Left renal cortex interstitium (tissue), 4 donors: Measurements from ENCODE around the gene ELK4. TPM values are rescaled to one million over a fixed set of nuclear protein-coding genes. Genes with fewer than 3 reads are reported as not detected.

ENCODE experiments used
- DNase-seq, 4 donors: peaks; one replicate each; pipeline ENCODE4 v3.0.0-alpha.2; 2013; ENCODE audit warnings: low read depth in 4 of 4, low spot score in 2 of 4, missing footprints in 1 of 4
- polyA plus RNA-seq, 4 donors: library from polyadenylated mRNA; unstranded; fragments of 120-200 nt; gene quantifications; one replicate each; pipeline ENCODE4 v1.2.1, GENCODE V29; 2013; ENCODE audit not compliant: insufficient read length in 4 of 4

ELK4 gene
- polyA plus RNA-seq, 4 donors: 13.7 to 26.0 (median 18.0) TPM

DNA sequence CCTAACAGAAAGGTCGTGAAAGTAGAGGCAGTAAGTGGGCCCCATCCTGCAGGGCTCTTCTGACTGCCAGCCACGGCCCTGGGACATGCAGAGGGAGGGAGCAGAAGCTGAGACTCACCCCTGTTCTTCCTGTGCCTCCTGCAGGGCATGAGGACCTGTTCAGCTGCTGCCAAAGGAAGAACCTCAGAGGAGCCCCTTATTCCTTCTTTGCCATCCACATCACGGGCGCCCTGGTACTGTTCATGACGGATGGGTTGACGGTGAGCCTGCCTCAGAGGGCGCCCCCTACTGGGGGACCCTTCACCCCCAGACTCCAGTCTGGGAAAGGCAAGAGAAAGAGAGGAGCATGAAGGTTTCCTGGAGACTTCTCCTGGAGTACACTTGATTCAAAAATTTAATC, 47.1 kb downstream of the ELK4 start:
- DNase-seq: no peak

DNA sequence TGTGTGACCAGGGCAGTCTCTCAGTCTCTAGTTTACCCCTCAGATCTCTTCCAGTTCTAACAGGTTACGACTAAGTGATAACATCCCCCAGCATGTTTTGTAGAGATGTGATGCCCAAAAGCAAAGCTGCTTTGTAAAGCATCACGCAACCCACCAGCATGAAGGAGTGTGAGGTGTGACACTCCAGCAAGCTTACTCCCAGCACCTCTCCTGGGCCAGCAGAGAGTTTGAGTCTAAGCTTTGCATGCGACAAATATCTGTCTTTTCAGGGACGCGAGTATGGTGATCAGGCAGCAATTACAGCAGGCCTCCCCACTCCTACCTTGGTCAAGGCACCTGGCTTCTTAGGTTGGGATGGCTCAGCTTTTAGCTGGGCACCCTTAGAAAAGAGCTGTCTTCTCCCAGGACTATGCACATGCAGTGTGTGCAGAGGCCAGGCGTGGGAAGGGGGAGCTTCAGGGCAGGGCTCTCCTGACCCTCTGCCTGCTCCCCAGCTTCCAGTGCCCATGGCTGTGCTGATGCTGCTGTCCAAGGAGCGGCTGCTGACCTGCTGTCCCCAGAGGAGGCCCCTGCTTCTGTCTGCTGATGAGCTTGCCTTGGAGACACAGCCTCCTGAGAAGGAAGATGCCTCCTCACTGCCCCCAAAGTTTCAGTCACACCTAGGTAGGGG, 48.2 kb downstream of the ELK4 start:
- no peak for DNase-seq

GRCh38 chr1:205582471-205583291, 49.1 kb downstream of the ELK4 start:
- no peak for DNase-seq

DNA sequence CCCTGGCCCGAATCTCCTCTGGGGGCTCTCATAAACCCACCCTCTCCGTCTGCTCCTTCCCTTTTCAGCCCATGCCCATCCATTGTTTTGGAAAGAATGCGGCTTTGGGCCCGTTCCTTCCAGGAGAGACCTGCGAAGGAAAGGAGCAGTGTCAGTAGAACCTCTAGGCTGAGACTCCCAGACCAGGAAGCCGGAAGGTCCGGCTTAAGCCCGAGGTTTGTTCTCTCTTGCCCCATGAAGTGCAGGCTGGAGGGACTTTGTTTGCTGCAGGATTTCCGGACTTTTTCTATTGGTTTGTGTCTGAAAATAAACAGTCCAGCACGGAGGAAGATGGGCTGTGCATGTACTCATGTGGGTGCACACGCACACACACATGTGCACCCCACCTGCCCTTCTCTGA, 49.8 kb downstream of the ELK4 start:
- no peak for DNase-seq

- no peak for DNase-seq
Observed at GRCh38 chr1:205581321-205581980, 50.4 kb downstream of the ELK4 start.

DNA sequence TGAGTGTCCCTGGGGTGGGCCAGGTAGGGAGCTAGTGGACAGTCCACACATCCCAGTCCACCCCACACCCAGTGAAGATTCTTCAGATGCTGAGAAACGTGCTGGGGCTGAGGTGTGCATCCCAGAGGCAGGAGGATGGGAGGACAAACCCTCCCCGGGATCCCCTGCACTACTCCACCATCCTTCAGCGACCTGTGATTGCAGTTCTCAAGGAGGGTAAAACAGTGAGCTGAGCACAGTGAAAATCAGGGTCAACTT, 51.0 kb downstream of the ELK4 start:
- DNase-seq: no peak

- no peak for DNase-seq
Observed at GRCh38 chr1:205580140-205580922, 51.5 kb downstream of the ELK4 start.

DNA sequence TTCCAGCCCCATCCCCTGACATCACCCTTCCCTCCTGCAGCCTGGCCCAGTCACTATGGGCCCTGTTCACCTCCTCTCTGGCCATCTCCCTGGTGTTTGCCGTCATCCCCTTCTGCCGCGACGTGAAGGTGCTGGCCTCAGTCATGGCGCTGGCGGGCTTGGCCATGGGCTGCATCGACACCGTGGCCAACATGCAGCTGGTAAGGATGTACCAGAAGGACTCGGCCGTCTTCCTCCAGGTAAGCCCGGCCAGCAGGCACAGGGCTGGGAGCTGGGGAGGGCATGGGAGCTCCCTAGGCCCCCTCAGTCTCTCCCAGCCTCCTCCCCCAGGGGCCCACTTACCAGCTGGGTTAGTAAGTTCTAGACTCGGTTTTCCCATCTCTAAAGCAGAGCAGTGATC, 52.1 kb downstream of the ELK4 start:
- DNase-seq: no peak

DNA sequence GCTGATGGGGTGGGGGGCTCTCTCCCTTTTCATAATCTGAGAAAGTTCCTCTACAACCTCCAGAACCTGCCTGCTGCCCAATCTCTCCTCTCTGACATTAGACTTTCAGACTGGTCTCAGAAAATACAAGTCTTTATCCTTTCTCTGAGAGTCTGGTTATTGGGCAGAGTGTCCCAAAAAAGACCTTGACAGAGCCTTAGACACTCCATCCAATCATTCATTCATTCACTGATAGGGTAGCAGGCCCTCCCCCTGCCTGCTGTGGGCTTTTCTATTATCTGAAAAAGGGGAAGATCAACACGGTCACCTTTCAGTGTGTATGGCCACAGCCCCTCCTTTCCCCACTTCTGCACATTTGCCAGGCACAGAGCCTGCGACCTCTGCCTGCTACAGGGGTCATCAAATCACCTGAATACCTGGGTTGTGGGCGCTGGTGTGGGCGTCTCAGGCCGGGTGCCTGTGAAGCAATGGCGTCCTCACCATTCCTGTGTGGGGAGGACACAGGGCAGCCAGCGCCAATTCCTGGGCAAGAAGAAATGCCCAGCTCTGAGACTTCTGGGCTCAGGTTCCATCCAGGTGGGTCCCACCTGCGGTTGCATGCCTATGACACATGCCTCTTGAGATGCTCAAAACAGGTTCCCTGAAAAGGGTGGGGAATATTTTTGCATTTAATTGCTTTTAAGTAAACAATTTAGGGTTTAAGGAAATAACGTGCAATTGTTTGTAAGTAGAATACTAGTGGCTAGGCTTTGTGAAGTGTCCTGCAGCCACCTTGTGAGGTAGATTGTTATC, 52.8 kb downstream of the ELK4 start:
- DNase-seq: no peak

DNA sequence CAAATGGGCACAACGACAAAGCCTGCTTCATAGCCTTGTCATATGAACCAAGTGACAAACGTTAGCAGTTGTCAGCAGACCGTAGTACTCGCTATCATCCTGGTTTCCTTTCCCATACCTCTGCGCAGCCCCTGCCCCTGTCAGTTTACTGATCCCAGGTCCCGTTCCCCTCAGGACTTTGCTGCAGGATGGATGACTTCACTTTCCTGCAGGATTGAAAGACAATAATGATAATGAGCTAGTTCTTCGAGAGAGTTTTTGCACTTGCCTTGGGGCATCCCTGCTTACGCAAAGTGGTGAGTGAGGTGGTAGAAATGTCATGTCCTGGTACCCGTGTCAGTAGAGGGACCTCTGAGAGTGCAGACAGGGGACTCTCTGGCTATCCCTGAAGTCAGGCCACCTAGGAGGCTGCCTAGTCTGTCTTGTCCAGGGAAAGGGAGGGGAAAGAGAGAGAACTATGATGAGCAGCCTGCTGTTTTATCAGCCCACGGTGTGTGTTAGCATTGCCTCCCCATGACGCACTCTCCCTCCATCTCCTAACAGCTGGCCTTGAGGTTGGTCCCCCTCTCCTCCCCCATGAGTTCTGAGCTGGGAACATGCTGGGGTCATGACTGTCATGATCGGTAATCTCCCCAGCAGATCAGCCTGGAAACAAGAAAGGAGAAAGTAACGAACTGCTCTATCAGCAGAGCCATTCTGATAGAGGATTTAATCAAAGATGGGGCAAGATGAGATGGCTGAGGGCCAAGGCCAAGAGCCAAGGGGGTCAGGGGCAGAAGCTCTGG, 53.7 kb downstream of the ELK4 start:
- no peak for DNase-seq

DNA sequence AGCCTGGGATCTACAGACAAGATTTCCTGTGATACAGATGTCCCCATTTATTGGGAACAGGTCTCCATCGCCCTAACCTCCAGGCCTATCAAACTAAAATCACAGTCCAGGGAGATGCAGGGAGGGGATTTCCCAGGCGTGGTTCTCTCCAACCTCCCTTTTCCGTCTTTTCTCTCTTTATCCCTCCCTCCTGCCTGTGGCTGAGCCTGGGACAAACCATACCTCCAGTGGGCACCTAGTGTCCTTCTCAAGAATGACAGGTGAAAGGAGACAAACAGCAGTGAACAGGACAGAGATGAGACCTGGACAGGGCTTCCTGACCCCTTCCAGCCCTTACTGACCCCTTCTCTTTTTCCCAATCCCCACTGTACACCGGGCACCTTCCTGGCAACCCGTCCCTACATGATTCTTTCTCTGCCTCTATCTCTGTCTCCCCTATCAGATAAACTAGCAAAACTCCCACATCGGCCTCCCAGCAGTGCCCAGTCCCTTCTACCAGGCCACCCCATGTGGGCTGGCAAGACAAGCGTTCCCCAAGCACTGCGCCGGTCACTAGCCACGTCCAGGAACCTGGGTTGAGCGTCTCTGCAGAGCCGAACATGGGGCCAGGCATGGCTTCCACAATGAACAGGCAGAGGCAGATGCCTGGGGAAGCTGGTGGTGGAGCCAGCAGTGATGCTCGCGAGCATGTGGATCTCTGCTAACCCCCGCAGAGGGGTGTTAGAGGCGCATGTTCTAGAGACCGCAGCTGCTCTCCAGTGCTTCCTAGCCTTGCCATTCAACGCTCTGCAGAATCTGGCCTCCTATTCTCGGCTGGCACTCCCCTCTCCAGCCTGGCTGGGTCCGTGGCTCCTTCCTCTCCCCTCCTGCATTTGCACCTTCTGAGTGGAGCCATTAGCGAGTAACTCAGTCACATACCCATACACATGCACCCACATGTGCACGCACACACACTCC, 54.7 kb downstream of the ELK4 start:
- no peak for DNase-seq

- no peak for DNase-seq
Observed at GRCh38 chr1:205576011-205576410, 55.8 kb downstream of the ELK4 start.

DNA sequence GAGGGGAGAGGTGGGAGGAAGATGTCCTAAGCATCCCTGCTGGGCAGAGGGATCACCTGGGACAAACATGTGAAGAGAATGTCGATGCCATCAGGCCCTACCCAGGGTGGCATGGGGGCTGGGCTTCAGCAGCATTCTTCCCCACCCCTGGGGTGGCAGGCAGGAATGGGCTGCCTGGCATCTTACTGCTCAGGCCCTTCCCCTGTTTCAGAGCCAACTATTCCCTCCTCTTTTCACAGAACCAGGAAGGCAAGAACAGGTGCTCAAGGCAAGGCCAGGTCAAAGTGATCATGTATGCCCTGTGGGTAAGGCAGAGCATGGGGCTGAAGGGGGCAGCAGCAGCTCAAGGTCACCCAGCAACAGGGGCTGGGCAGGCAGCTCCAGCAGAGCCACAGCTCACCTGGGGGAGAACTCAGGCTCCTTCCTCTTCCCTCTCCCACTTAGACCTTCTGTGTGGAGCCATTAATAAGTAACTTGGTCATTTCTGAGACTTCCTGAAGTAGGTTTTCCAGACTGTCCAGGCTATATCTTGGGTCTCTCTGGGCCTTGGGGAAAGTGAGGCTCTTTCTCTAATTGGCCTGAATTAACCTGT, 56.4 kb downstream of the ELK4 start:
- DNase-seq: no peak

DNA sequence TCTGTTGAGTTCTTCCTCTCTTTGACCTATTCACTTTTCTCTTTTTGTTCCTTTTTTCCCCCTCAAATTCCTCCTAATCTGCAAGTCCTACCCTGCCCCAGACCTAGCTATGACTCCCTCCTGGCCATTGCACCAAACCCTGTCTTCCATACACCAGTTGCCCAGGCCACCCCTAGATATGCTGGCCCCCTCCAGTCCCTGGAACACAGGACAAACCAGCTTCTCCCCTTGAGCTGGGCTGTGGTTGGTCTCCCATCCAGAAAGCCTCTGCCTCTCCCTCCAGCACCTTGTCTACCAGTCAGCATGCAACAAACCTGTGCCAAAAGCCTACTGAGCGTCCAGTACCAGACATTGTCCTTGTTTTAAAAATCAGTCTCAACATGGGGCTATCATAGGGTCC, 59.4 kb downstream of the ELK4 start:
- DNase-seq: no peak

DNA sequence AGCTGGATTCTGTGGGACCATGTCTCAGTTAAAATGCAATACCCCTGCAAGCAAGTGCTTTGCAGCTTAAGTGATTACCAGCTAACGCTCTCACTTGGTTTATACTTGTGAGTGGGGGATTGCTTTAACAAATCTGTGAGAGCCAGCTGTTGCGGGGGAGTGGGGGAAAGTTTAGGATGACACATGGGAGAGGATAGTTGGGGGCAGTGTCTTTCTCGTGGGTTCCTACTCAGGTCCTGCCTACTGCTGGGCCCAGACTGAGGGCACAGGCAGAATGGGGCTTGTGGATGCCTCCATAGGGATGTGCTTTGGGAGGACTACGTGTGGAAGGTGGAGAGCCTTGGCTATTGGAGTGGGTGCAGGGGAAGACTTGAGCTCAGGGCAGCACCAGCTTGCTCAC, 60.1 kb downstream of the ELK4 start:
- DNase-seq: no peak

GRCh38 chr1:205570796-205571537, 60.8 kb downstream of the ELK4 start:
- DNase-seq: no peak

DNA sequence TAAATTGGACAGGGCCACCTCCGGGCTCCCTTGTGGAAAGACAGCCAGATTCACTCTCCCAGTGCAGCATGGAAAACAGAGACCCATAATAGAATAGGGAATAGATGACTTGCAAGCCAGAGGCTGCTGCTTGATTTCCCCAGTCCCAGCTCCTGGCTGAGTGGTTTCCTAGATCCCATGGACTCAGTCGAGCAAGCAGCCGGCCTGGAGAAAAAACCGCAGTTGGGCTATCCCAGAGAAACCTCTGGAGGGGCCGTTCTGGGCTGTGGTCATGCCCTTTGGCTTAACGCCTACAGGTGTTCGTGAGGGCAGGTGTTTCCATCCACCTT, 61.7 kb downstream of the ELK4 start:
- no peak for DNase-seq
